Sigmoid colon (tissue), 4 donors: ENCODE measurements around the gene NTM.

Source experiments
- CTCF ChIP-seq, 4 experiments: fragments of 450-650 bp in 3 of 4; fragments of 200-600 bp in 1 of 4; IDR thresholded peaks; one replicate each; pipeline ENCODE4 v1.5.1; 2016 to 2019; ENCODE audit warnings: antibody characterized with exemption in 4 of 4, mild to moderate bottlenecking in 3 of 4, moderate library complexity in 2 of 4
- EP300 ChIP-seq, 4 donors: sonication (generic); formaldehyde crosslinking; IDR thresholded peaks; one replicate each; pipeline ENCODE4 v1.6.1; 2017; ENCODE audit warnings: antibody characterized with exemption in 4 of 4

- TF ChIP-seq CTCF (IDR thresholded peaks at IDR 0.05) (no peak), EP300 (IDR thresholded peaks at IDR 0.05) (no peak)
Measured at GRCh38 chr11:131392528-131393255, 22.3 kb downstream of the NTM start.
